Liver (tissue), 9 donors: Measurements from ENCODE around the gene DUS1L. TPM values are rescaled to one million over a fixed set of nuclear protein-coding genes. Genes with fewer than 3 reads are reported as not detected.
A peak's percentile ranks its signal among the peaks of the same experiment; 100 is the strongest.

ENCODE experiments used
- DNase-seq: peaks from one replicate; pipeline ENCODE4 v3.0.0-alpha.2; 2017; ENCODE audit warnings: low spot score
- H3K27ac ChIP-seq, 2 donors: one replicate each; pipeline ENCODE4 v1.7.0; 2013; ENCODE audit warnings: inconsistent platforms in 2 of 2, low read length in 2 of 2, control low read depth in 1 of 2, low read depth in 1 of 2, mild to moderate bottlenecking in 1 of 2
- H3K27me3 ChIP-seq, 4 donors: one replicate each; pipeline versions ENCODE4 v1.6.1 to v1.7.0; 2013; ENCODE audit warnings: low read length in 3 of 4, inconsistent platforms in 1 of 4, mild to moderate bottlenecking in 1 of 4, moderate library complexity in 1 of 4; ENCODE audit not compliant: control insufficient read depth in 4 of 4, insufficient read depth in 4 of 4
- H3K36me3 ChIP-seq, 4 donors: one replicate each; pipeline versions ENCODE4 v1.6.1 to v1.7.0; 2013; ENCODE audit warnings: low read length in 3 of 4, mild to moderate bottlenecking in 3 of 4, low read depth in 1 of 4, moderate library complexity in 1 of 4; ENCODE audit not compliant: control insufficient read depth in 4 of 4, insufficient read depth in 3 of 4
- H3K4me1 ChIP-seq, 4 donors: one replicate each; pipeline versions ENCODE4 v1.6.1 to v1.7.0; 2013; ENCODE audit warnings: low read length in 3 of 4, mild to moderate bottlenecking in 3 of 4, moderate library complexity in 1 of 4; ENCODE audit not compliant: control insufficient read depth in 4 of 4, insufficient read depth in 4 of 4
- H3K4me3 ChIP-seq, 3 donors: one replicate each; pipeline versions ENCODE4 v1.6.1 to v1.7.0; 2013; ENCODE audit warnings: low read length in 3 of 3, control low read depth in 1 of 3, low read depth in 1 of 3, mild to moderate bottlenecking in 1 of 3
- H3K9ac ChIP-seq, 2 donors: one replicate each; pipeline ENCODE4 v1.7.0; 2013; ENCODE audit warnings: low read length in 2 of 2, mild to moderate bottlenecking in 2 of 2, moderate library complexity in 2 of 2, control low read depth in 1 of 2, low read depth in 1 of 2
- H3K9me3 ChIP-seq, 4 donors: one replicate each; pipeline versions ENCODE4 v1.6.1 to v1.7.0; 2013; ENCODE audit warnings: low read length in 3 of 4; ENCODE audit not compliant: control insufficient read depth in 4 of 4
- ATF3 ChIP-seq: IDR thresholded peaks from 2 replicates; pipeline ENCODE4 v1.6.1; 2016; ENCODE audit warnings: antibody characterized with exemption
- CTCF ChIP-seq: fragments of 150-350 bp; IDR thresholded peaks from 2 replicates; pipeline ENCODE4 v1.5.1; 2017; ENCODE audit warnings: improper control_type of control experiment, low read depth, low read length; ENCODE audit not compliant: missing input control
- EGR1 ChIP-seq, 2 donors: IDR thresholded peaks; 2 replicates each; pipeline ENCODE4 v1.6.1; 2016 to 2018; ENCODE audit warnings: antibody characterized with exemption in 2 of 2, low read depth in 2 of 2
- FOXA1 ChIP-seq: IDR thresholded peaks from 2 replicates; pipeline ENCODE4 v1.6.1; 2016; ENCODE audit warnings: antibody characterized with exemption
- FOXA2 ChIP-seq: IDR thresholded peaks from 2 replicates; pipeline ENCODE4 v1.6.1; 2016; ENCODE audit warnings: antibody characterized with exemption
- GABPA ChIP-seq, 2 donors: IDR thresholded peaks in 1 of 2; conservative IDR thresholded peaks in 1 of 2; 2 replicates each; pipeline ENCODE4 v1.6.1; 2016; ENCODE audit warnings: antibody characterized with exemption in 2 of 2, mild to moderate bottlenecking in 1 of 2, moderate library complexity in 1 of 2
- HNF4A ChIP-seq, 2 donors: conservative IDR thresholded peaks; 2 replicates each; pipeline ENCODE4 v1.6.1; 2016; ENCODE audit warnings: antibody characterized with exemption in 2 of 2, mild to moderate bottlenecking in 2 of 2
- HNF4G ChIP-seq: IDR thresholded peaks from 2 replicates; pipeline ENCODE4 v1.6.1; 2016; ENCODE audit warnings: antibody characterized with exemption
- JUND ChIP-seq, 2 donors: IDR thresholded peaks; 2 replicates each; pipeline ENCODE4 v1.6.1; 2016; ENCODE audit warnings: antibody characterized with exemption in 2 of 2
- MAX ChIP-seq: IDR thresholded peaks from 2 replicates; pipeline ENCODE4 v1.6.1; 2016; ENCODE audit warnings: antibody characterized with exemption
- NR2F2 ChIP-seq: IDR thresholded peaks from 2 replicates; pipeline ENCODE4 v1.6.1; 2016; ENCODE audit warnings: antibody characterized with exemption
- RAD21 ChIP-seq, 2 donors: IDR thresholded peaks; 2 replicates each; pipeline ENCODE4 v1.6.1; 2016; ENCODE audit warnings: antibody characterized with exemption in 2 of 2, mild to moderate bottlenecking in 2 of 2
- REST ChIP-seq: IDR thresholded peaks from 2 replicates; pipeline ENCODE4 v1.6.1; 2016; ENCODE audit warnings: antibody characterized with exemption, mild to moderate bottlenecking
- RXRA ChIP-seq, 2 donors: IDR thresholded peaks; 2 replicates each; pipeline ENCODE4 v1.6.1; 2017 to 2018; ENCODE audit warnings: antibody characterized with exemption in 2 of 2, mild to moderate bottlenecking in 1 of 2
- SP1 ChIP-seq: IDR thresholded peaks from 2 replicates; pipeline ENCODE4 v1.6.1; 2018; ENCODE audit warnings: antibody characterized with exemption, mild to moderate bottlenecking
- TAF1 ChIP-seq: conservative IDR thresholded peaks from 2 replicates; pipeline ENCODE4 v1.6.1; 2016; ENCODE audit warnings: antibody characterized with exemption, mild to moderate bottlenecking
- YY1 ChIP-seq: IDR thresholded peaks from 2 replicates; pipeline ENCODE4 v1.6.1; 2016; ENCODE audit warnings: antibody characterized with exemption, mild to moderate bottlenecking
- ZBTB33 ChIP-seq: IDR thresholded peaks from 2 replicates; pipeline ENCODE4 v1.6.1; 2016; ENCODE audit warnings: antibody characterized with exemption
- WGBS: extraction: QIAGEN DNeasy Blood & Tissue Kit; methylation state at CpG from one replicate; pipeline ENCODE4 v1.1.7; 2013; 5-methylcytosine and 5-hydroxymethylcytosine counted together
- polyA plus RNA-seq, 2 donors: library from polyadenylated mRNA; stranded (reverse) in 1 of 2; unstranded in 1 of 2; fragments of 200-250 nt in 1 of 2; fragments of >200 nt in 1 of 2; fragmentation: Nextera tagmentation in 1 of 2; extraction: Ambion mirVana in 1 of 2; gene quantifications; one replicate each; pipeline versions ENCODE4 v1.2.1 to v1.2.3, GENCODE V29; 2013 to 2015
- total RNA-seq, 2 donors: library from RNA; depleted of rRNA; stranded (reverse); fragments of >200 nt; gene quantifications; one replicate each; pipeline ENCODE4 v1.2.3, GENCODE V29; 2014
- donor health status: healthy.
- donor health status: healthy.
- donor health status: healthy.
- donor health status: healthy.
- donor health status: healthy.

The DUS1L gene
- total and polyA plus RNA-seq, 4 donors: 40.6 to 74.7 (median 53.3) TPM

GRCh38 chr17:82108038-82108437 lies 42.4 kb upstream of the DUS1L start:
- H3K27ac ChIP-seq: peak overlapping the region; percentile 96 to 98
- no peak for DNase-seq

More at GRCh38 chr17:82108038-82108437, 42.4 kb upstream of the DUS1L start:
- peak; percentile 87 for TF ChIP-seq YY1
- TF ChIP-seq GABPA (IDR thresholded peaks at IDR 0.05 in 1 of 2, conservative IDR thresholded peaks at IDR 0.05 in 1 of 2): no peak
- no peak for TF ChIP-seq TAF1
- peak; percentile 97 for TF ChIP-seq MAX
- TF ChIP-seq RAD21 (IDR thresholded peaks at IDR 0.05): peak in 1 of 2 donors; percentile 38
- TF ChIP-seq ZBTB33: peak; percentile 77
- peak in 1 of 2 donors; percentile 67 for TF ChIP-seq EGR1 (IDR thresholded peaks at IDR 0.05; ENCODE audit: low read depth in 2 of 2)
- TF ChIP-seq REST: peak; percentile 73
- TF ChIP-seq ATF3: no peak
- peak; percentile 83 to 97 for TF ChIP-seq HNF4A (conservative IDR thresholded peaks at IDR 0.05)
- TF ChIP-seq SP1: peak; percentile 94
- TF ChIP-seq HNF4G: peak; percentile 40
- TF ChIP-seq JUND (IDR thresholded peaks at IDR 0.05): peak; percentile 30 to 72
- peak; percentile 45 for TF ChIP-seq FOXA2
- peak; percentile 99 to 100 for TF ChIP-seq RXRA (IDR thresholded peaks at IDR 0.05)
- TF ChIP-seq CTCF: no peak
- TF ChIP-seq FOXA1: no peak
- TF ChIP-seq NR2F2: peak; percentile 97
- Histone ChIP-seq H3K36me3 (no peaks in the 10 kb centered on the region), H3K9ac (peak overlapping the region; percentile 13 to 43), H3K27me3 (no peaks in the 10 kb centered on the region), H3K4me3 (no peak overlapping the region), H3K4me1 (peaks cover 30 to 81% (median 61%) of the 10 kb centered on the region in 4 donors), H3K9me3 (no peaks in the 10 kb centered on the region)
- 27% methylated on average over 14 of the region's 14 CpGs for WGBS
